Fibroblast of villous mesenchyme (primary cell): ENCODE data around the gene CREB5. TPM values are rescaled to one million over a fixed set of nuclear protein-coding genes. Genes with fewer than 3 reads are reported as not detected.

Experiments used
- DNase-seq: peaks from one replicate; pipeline ENCODE4 v3.0.0-alpha.2; 2010; ENCODE audit warnings: low read depth
- H3K4me3 ChIP-seq: 2 replicates; pipeline ENCODE4 v1.5.1; 2011; ENCODE audit warnings: low read depth, mild to moderate bottlenecking, low read length
- total RNA-seq: library from RNA; depleted of rRNA; stranded (reverse); fragments of >200 nt; gene quantifications from 2 replicates; pipeline ENCODE4 v1.2.3, GENCODE V29; 2012
- TF ChIP-seq, protein P1 (sequence below): IDR thresholded peaks from 2 replicates; pipeline ENCODE4 v1.5.1; 2012; ENCODE audit warnings: low read depth, mild to moderate bottlenecking, low read length; ENCODE audit not compliant: insufficient read depth

CREB5 gene
- total RNA-seq, 1 donor: 6.0 TPM

DNA sequence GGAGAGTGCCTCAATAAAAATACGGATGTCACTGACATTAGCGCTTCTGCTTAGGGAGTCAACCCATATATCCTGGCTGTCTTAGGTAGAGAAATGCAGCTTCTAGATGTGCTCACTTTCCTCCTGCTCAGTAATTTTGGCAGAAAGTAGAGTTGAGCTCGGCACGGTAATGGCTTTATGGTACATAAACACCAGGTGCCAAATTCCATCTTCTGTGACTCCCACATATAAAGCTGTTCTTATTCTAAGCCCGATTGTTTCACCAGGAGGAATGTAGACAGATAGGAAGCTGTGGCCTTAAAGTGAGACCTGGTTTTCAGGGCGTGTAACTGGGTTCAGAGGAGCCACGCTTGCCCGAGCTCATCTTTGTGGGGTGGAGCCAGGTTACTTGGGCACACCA, 143.7 kb downstream of the CREB5 start:
- no peak for DNase-seq
- H3K4me3 ChIP-seq: no peak overlapping the region
- TF ChIP-seq, protein P1, sequence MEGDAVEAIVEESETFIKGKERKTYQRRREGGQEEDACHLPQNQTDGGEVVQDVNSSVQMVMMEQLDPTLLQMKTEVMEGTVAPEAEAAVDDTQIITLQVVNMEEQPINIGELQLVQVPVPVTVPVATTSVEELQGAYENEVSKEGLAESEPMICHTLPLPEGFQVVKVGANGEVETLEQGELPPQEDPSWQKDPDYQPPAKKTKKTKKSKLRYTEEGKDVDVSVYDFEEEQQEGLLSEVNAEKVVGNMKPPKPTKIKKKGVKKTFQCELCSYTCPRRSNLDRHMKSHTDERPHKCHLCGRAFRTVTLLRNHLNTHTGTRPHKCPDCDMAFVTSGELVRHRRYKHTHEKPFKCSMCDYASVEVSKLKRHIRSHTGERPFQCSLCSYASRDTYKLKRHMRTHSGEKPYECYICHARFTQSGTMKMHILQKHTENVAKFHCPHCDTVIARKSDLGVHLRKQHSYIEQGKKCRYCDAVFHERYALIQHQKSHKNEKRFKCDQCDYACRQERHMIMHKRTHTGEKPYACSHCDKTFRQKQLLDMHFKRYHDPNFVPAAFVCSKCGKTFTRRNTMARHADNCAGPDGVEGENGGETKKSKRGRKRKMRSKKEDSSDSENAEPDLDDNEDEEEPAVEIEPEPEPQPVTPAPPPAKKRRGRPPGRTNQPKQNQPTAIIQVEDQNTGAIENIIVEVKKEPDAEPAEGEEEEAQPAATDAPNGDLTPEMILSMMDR: no peak

DNA sequence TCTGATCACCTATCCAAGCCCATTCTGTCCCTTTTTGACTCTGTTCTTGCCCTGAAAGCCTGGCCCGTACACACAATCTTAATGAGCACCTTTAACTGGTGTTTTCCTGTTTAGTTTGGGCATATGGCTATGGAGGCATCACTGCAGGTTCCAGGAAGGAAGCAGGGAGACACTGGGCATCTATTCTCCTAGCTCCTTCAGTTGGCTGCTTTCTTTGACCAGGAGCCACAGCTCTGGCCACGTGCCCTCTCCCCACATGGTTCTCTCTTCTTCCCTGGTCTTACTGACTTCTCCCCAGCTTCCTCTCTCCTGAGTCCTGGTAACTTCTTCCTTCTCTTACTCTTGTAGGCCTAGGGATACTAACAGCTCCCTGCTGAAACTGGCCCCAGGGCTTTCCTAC, 144.4 kb downstream of the CREB5 start:
- no peak for DNase-seq
- TF ChIP-seq, protein P1: no peak
- H3K4me3 ChIP-seq: no peak overlapping the region

DNA sequence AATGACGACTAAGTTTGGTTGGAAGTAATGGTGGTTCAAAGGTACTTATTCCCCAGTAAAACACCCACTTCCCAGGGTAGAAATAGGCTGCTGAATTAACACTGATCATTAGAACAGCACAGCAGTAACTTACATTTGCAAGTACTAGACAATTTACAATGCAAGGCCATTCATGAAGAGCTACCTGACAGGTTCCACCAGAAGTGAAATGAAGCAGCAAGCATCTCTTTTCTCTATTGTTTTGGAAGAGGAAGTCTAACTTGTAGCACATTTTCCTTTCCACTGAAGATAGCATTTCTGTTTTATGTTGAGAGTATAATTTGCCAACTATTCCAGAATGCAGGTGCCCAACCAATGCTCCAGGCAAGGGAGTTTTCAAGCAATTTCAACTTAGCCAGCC, 145.9 kb downstream of the CREB5 start:
- TF ChIP-seq, protein P1: no peak
- H3K4me3 ChIP-seq: no peak overlapping the region
- no peak for DNase-seq

DNA sequence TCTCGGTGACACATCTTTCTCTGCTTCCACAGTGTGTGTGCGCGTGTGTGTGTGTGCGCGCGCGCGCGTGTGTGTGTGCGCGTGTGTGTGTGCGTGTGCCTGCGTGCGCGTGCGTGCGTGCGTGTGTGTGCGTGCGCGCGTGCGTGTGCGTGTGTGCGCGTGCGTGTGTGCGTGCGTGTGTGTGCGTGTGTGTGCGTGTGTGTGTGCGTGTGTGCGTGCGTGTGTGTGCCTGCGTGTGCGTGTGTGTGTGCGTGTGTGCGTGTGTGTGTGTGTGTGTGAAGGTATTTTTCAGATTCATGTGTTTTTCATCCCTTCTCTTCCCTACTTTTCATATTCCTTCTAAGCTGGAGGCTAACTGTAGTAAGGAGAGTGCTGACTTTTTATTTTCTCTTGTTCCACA, 148.4 kb downstream of the CREB5 start:
- no peak for DNase-seq
- TF ChIP-seq, protein P1: no peak
- H3K4me3 ChIP-seq: no peak overlapping the region

DNA sequence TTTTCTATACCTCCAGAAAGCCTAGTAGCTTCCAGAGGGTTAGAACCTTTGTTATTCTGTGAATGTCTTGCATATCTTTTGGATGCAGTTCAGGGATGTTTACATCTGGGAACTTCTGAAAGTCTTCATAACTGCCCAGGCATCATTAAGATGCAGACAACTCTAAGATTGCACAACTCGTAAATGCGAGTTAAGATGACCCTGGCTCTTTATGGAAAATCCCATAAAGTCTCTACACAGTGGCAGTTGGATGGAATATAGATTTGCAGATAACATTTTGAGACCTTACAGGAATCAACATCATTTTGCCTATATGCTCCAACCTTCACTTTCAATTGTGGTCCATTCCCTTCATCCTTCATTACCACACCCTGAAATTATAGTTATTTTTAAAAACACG, 151.7 kb downstream of the CREB5 start:
- H3K4me3 ChIP-seq: no peak overlapping the region
- TF ChIP-seq, protein P1: no peak
- peak; percentile 27 for DNase-seq

DNA sequence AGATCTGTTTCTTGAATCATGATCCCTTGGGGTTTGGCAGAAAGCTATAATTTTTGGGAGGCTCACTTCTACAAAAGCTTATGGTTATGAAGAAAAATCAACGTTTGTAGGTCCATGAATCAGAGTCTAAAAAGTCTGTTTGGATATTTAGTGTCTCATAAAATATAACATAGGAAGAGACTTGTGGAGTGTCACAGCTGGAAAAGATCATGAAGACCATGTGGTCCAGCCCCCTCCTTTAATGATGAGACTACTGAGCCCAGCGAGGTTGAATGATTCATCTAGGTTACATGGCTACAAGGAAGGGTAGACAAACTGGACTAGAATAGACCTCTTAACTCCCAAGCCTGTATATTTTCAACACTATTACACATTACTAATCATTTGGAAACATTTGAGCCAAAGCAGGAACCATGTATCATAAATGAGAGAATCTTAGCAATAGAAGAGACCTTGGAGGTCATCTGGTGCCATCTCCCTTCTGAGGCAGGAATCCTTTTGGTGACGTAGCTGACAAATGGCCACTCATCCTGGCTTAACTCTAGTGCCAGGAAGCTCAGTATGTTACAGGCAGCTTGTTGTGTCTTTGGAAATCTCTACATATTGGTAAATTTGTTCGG, 152.5 kb downstream of the CREB5 start:
- DNase-seq: peak; percentile 33

DNA sequence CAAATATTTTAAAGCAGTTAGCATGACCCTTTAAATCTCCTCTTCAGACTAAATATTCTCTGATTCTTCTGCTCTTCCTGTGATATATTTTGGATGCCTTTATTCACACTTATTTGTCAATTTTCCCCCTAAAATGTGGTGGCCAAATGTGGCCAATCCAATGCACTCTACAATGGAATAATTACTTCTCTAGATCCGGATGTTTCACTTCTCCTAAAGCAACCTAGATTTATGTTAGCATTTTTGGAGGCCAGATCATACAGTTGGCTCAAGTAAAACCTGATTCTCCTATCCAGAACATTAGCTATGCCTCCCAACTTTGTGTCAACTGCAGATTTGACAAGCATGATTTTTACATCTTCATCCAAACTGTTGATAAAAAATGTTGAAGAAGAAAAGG, 153.7 kb downstream of the CREB5 start:
- no peak for DNase-seq
- TF ChIP-seq, protein P1: no peak
- no peak overlapping the region for H3K4me3 ChIP-seq

More for the DNA sequence above, 152.5 kb downstream of the CREB5 start:
- TF ChIP-seq, protein P1: no peak
- no peak overlapping the region for H3K4me3 ChIP-seq
